Kidney (tissue), 14 donors: ENCODE results near the gene MIA. TPM values are rescaled to one million over a fixed set of nuclear protein-coding genes. Genes with fewer than 3 reads are reported as not detected.
"Not testable (repeated sequence)": the region's sequence is repeated elsewhere in the genome, so short reads cannot be mapped to it uniquely, and the experiment has no call there.

Source experiments
- DNase-seq, 5 donors: peaks; one replicate each; pipeline ENCODE4 v3.0.0-alpha.2; 2013 to 2020
- FAIRE-seq: peaks from 2 replicates; lab custom pipeline; 2012; peaks lifted over from hg19 to GRCh38; lab: Jason Lieb, UNC
- H3K27ac ChIP-seq, 2 donors: one replicate each; pipeline ENCODE4 v1.7.0; 2013; ENCODE audit warnings: low read depth in 2 of 2, low read length in 2 of 2, inconsistent platforms in 1 of 2
- H3K27me3 ChIP-seq: one replicate; pipeline ENCODE4 v1.7.1; 2013; ENCODE audit warnings: low read length, inconsistent platforms; ENCODE audit not compliant: control insufficient read depth, insufficient read depth
- H3K36me3 ChIP-seq, 3 donors: one replicate each; pipeline versions ENCODE4 v1.7.0 to v1.7.1; 2013; ENCODE audit warnings: low read length in 3 of 3, control low read depth in 1 of 3, inconsistent platforms in 1 of 3; ENCODE audit not compliant: insufficient read depth in 3 of 3, control insufficient read depth in 2 of 3
- H3K4me1 ChIP-seq, 3 donors: one replicate each; pipeline versions ENCODE4 v1.7.0 to v1.7.1; 2013; ENCODE audit warnings: low read length in 3 of 3, inconsistent platforms in 1 of 3, low read depth in 1 of 3; ENCODE audit not compliant: control insufficient read depth in 2 of 3, insufficient read depth in 2 of 3
- H3K4me3 ChIP-seq, 3 donors: one replicate each; pipeline versions ENCODE4 v1.7.0 to v1.8.1; 2013; ENCODE audit warnings: low read length in 3 of 3, control low read depth in 1 of 3, inconsistent platforms in 1 of 3
- H3K9ac ChIP-seq, 3 donors: one replicate each; pipeline versions ENCODE4 v1.7.0 to v1.7.1; 2013; ENCODE audit warnings: low read length in 3 of 3, control low read depth in 1 of 3, inconsistent platforms in 1 of 3
- H3K9me3 ChIP-seq, 3 donors: one replicate each; pipeline versions ENCODE4 v1.7.0 to v1.7.1; 2013; ENCODE audit warnings: low read length in 3 of 3, control low read depth in 1 of 3, inconsistent platforms in 1 of 3; ENCODE audit not compliant: control insufficient read depth in 2 of 3, insufficient read depth in 1 of 3
- intact Hi-C: fragments of 100-400 bp; cut with DNase I; formaldehyde crosslinking; loops from one replicate; pipeline ENCODE4 v1.11.1; 2022
- polyA plus RNA-seq: library from polyadenylated mRNA; stranded (reverse); fragments of 350-450 nt; fragmentation: Illumina TruSeq; extraction: RNeasy Lipid Tissue Mini Kit (QIAGEN cat#74804); gene quantifications from one replicate; pipeline ENCODE4 v1.2.3, GENCODE V29; 2014; ENCODE audit warnings: low read depth, low replicate concordance; ENCODE audit not compliant: insufficient read depth
- total RNA-seq: library from RNA; stranded (reverse); fragmentation: NEBNext Ultra II Directional; extraction: Animal tissue kit (Norgen Biotek cat#: 25700); gene quantifications from one replicate; pipeline ENCODE4 v1.2.1, GENCODE V29; 2021
- TF ChIP-seq, protein P1 (sequence below): IDR thresholded peaks from 3 replicates; pipeline ENCODE4 v1.5.1; 2012; ENCODE audit warnings: mild to moderate bottlenecking, moderate library complexity, borderline replicate concordance; ENCODE audit not compliant: insufficient read depth; ENCODE audit errors: extremely low read depth
- donor health status: control.
- donor health status: control.
- donor health status: control.
- donor health status: control.
- donor health status: control.
- donor health status: DM: yes; HTN: yes; CAD: no.
- donor health status: Normal renal cell carcinoma (clear cell type).

Gene MIA
- total and polyA plus RNA-seq, 2 donors from 2014 or later = 6.5 TPM; not detected in 1

DNA sequence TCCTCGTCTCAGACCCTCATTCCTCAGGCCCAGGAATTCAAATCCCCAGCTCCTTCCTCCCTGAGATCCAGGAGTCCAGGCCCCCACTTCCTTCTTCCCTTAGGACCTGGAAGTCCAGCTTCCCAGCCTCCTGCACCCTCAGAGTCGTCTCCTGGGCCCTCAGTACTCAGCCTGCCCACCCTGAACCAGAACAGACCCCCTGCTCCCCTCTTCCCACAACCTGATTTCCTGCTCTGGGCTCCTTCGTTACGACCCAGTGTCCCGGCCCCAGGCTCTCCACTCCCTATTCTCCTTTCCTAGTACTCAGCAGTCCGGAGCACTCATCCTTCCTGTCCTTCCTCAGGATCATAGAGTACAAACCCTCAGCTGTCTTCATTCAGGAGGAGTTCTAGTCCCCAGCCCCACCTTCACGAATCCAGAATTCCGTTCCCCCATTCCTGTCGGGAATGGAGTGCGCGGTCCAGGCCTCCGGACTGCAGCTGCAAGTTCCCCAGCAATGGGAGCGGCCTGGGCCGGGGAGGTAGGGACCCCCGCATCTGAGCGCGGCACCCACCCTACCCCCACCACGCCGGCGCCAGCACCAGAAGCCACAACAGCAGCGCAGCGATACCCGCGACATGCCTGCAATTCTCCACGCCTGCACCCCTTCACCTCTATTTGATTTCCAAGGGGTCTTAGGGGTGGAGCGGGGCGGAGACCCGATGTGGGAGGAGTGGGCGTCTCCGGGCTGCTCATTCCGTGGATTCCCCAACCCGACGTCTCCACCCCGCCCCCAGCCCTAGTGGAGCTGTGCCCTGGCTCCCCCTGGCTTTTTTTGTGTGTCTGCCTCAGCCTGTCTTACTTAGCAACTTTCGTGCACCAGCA, 36.4 kb downstream of the MIA start:
- intact Hi-C loops = no loop called here
- FAIRE-seq = no peak
- Histone ChIP-seq H3K27me3 (no peaks in the 10 kb centered on the region), H3K4me3 (peak overlapping the region in 2 of 3 donors; percentile 26 to 32), H3K4me1 (peaks cover 0 to 21% (median 7%) of the 10 kb centered on the region in 3 donors), H3K9me3 (no peaks in the 10 kb centered on the region), H3K9ac (peak overlapping the region in 1 of 3 donors; percentile 12), H3K36me3 (peaks cover 0 to 14% (median 3%) of the 10 kb centered on the region in 3 donors), H3K27ac (no peak overlapping the region)
- DNase-seq = peak; percentile 59 to 81 (median 61)
- TF ChIP-seq, protein P1, sequence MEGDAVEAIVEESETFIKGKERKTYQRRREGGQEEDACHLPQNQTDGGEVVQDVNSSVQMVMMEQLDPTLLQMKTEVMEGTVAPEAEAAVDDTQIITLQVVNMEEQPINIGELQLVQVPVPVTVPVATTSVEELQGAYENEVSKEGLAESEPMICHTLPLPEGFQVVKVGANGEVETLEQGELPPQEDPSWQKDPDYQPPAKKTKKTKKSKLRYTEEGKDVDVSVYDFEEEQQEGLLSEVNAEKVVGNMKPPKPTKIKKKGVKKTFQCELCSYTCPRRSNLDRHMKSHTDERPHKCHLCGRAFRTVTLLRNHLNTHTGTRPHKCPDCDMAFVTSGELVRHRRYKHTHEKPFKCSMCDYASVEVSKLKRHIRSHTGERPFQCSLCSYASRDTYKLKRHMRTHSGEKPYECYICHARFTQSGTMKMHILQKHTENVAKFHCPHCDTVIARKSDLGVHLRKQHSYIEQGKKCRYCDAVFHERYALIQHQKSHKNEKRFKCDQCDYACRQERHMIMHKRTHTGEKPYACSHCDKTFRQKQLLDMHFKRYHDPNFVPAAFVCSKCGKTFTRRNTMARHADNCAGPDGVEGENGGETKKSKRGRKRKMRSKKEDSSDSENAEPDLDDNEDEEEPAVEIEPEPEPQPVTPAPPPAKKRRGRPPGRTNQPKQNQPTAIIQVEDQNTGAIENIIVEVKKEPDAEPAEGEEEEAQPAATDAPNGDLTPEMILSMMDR = no peak

DNA sequence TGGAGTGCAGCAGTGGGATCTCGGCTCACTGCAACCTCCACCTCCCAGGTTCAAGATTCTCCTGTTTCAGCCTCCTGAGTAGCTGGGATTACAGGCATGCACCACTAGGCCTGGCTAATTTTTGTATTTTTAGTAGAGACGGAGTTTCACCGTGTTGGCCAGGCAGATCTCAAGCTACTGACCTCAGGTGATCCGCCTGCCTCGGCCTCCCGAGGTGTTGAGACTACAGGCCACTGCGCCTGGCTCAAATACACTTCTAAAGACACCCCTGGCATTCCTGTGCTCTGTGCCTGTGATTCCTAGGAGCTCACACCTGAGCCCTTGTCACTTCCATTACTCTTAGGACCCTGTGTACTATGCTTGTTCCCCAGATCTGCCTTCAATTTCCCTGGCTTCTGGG, 37.2 kb downstream of the MIA start:
- DNase-seq, intact Hi-C loops, H3K27me3 ChIP-seq, H3K9ac ChIP-seq, H3K9me3 ChIP-seq, FAIRE-seq, H3K27ac ChIP-seq, H3K36me3 ChIP-seq, H3K4me3 ChIP-seq: not testable (repeated sequence)
- peaks cover 0 to 15% (median under 1%) of the 10 kb centered on the region in 3 donors for H3K4me1 ChIP-seq

- intact Hi-C loops = no loop called here
Measured at GRCh38 chr19:40813182-40813581, 37.9 kb downstream of the MIA start.

GRCh38 chr19:40815223-40815622, 39.9 kb downstream of the MIA start:
- FAIRE-seq (no peak), DNase-seq (peak in 1 of 5 donors; percentile 17)
- intact Hi-C loops = no loop called here

More at GRCh38 chr19:40813182-40813581, 37.9 kb downstream of the MIA start:
- Histone ChIP-seq H3K4me3 (no peak overlapping the region), H3K36me3 (peaks cover 0 to 5% (median 3%) of the 10 kb centered on the region in 3 donors), H3K27me3 (no peaks in the 10 kb centered on the region), H3K4me1 (peaks cover 0 to 15% (median 0%) of the 10 kb centered on the region in 3 donors), H3K9me3 (no peaks in the 10 kb centered on the region), H3K27ac (no peak overlapping the region), H3K9ac (no peak overlapping the region)
- TF ChIP-seq, protein P1 = no peak
- DNase-seq (peak in 1 of 5 donors; percentile 81), FAIRE-seq (no peak)

DNA sequence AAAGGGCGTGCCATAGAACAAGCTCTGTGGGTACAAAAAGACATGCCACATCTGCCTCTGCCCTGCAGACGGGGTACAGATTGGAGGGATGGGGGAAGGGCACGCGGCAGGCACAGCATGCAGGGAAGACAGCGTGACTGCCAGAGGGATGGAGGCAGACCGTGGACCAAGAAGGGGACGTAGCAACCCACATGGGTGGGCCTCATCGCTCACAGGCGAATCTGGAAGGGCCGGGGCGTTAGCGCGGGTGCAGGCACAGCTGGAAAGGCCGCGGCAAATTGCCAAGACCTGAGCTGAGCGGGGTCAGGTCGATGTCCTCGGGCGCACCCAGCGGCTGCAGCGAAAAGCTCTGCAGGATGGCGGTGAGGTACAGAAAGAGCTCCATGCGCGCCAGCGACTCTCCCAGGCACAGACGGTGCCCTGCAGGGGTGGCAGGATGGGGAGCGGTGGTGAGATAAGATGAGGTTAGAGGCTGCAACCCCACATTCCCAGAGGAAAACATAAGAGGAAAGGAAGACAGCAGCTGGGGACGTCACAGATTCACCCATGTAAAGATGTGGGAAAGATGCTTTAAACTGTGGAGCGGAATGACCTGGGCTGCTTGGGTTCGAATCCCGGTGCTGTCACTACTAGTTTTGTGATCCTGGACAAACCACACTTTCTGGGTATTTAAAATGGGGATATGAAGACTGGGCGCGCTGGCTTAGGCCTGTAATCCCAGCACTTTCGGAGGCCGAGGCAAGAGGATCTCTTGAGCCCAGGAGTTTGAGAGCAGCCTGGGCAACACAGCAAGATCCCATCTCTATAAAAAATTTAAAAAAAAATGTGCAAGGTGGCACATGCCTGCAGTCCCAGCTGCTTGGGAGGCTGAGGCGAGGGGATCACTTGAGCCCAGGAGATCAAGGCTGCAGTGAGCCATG, 43.4 kb downstream of the MIA start:
- DNase-seq = peak; percentile 46 to 95 (median 72)
- H3K9me3 ChIP-seq, H3K27me3 ChIP-seq, FAIRE-seq, H3K4me3 ChIP-seq, H3K9ac ChIP-seq, intact Hi-C loops, H3K36me3 ChIP-seq, H3K27ac ChIP-seq: not testable (repeated sequence)
- peaks cover 0 to 14% (median 0%) of the 10 kb centered on the region in 3 donors for H3K4me1 ChIP-seq

More at GRCh38 chr19:40815223-40815622, 39.9 kb downstream of the MIA start:
- Histone ChIP-seq H3K9ac (no peak overlapping the region), H3K36me3 (no peaks in the 10 kb centered on the region), H3K4me1 (peaks cover 0 to 8% (median 0%) of the 10 kb centered on the region in 3 donors), H3K27ac (no peak overlapping the region), H3K27me3 (no peaks in the 10 kb centered on the region), H3K9me3 (no peaks in the 10 kb centered on the region), H3K4me3 (no peak overlapping the region)
- TF ChIP-seq, protein P1 = no peak
